DOHH2 (cell line): ENCODE results near the gene GRID1.

ENCODE experiments used
- H3F3A ChIP-seq: fragments of 200-600 bp; sonication (generic), shearing (Covaris generic); 2 replicates; pipeline ENCODE4 v1.6.0; 2016; ENCODE audit warnings: antibody characterized with exemption, mild to moderate bottlenecking; ENCODE audit not compliant: control insufficient read depth, insufficient read depth
- H3K27ac ChIP-seq: fragments of 200-600 bp; sonication (generic); 2 replicates; pipeline ENCODE4 v1.5.1; 2014; ENCODE audit warnings: low read depth, mild to moderate bottlenecking, low read length, moderate library complexity
- H3K27me3 ChIP-seq: fragments of 200-600 bp; sonication (generic); 2 replicates; pipeline ENCODE4 v1.6.1; 2014; ENCODE audit warnings: mild to moderate bottlenecking, low read length, mixed read lengths; ENCODE audit not compliant: control insufficient read depth
- H3K36me3 ChIP-seq: fragments of 200-600 bp; sonication (generic); 2 replicates; pipeline ENCODE4 v1.6.1; 2014; ENCODE audit warnings: mild to moderate bottlenecking, low read length, moderate library complexity, mixed read lengths; ENCODE audit not compliant: control insufficient read depth
- H3K4me1 ChIP-seq: fragments of 200-600 bp; sonication (generic); 2 replicates; pipeline ENCODE4 v1.6.1; 2014; ENCODE audit warnings: mild to moderate bottlenecking, low read length, mixed read lengths; ENCODE audit not compliant: control insufficient read depth
- H3K4me2 ChIP-seq: fragments of 200-600 bp; sonication (generic); 2 replicates; pipeline ENCODE4 v1.6.0; 2014; ENCODE audit warnings: mild to moderate bottlenecking, low read length, moderate library complexity
- H3K4me3 ChIP-seq: fragments of 200-600 bp; sonication (generic); 2 replicates; pipeline ENCODE4 v1.5.1; 2014; ENCODE audit warnings: mild to moderate bottlenecking, low read length, mixed read lengths
- H3K79me2 ChIP-seq: fragments of 200-600 bp; sonication (generic); 2 replicates; pipeline ENCODE4 v1.6.1; 2014; ENCODE audit warnings: mild to moderate bottlenecking, low read length, mixed read lengths; ENCODE audit not compliant: control insufficient read depth
- H3K9me2 ChIP-seq: fragments of 200-600 bp; sonication (generic); replicated peaks from 2 replicates; pipeline ENCODE4 v1.6.1; 2014; ENCODE audit warnings: mild to moderate bottlenecking, low read length, mixed read lengths; ENCODE audit not compliant: control insufficient read depth
- H3K9me3 ChIP-seq: fragments of 200-600 bp; sonication (generic); 2 replicates; pipeline ENCODE4 v1.6.1; 2014; ENCODE audit warnings: antibody characterized with exemption, low read length, mixed read lengths; ENCODE audit not compliant: control insufficient read depth, insufficient read depth
- H4K20me1 ChIP-seq: fragments of 200-600 bp; sonication (generic); 2 replicates; pipeline ENCODE4 v1.6.0; 2014; ENCODE audit warnings: low read depth, mild to moderate bottlenecking, antibody characterized with exemption, low read length, moderate library complexity; ENCODE audit not compliant: control insufficient read depth, insufficient read depth
- EZH2phosphoT487 ChIP-seq: fragments of 200-600 bp; sonication (generic); IDR thresholded peaks from 2 replicates; pipeline ENCODE4 v1.6.1; 2017; ENCODE audit warnings: borderline replicate concordance, mild to moderate bottlenecking, antibody characterized with exemption, low read length, moderate library complexity, mixed read lengths
- TF ChIP-seq, protein P1 (sequence below): fragments of 200-600 bp; sonication (generic); IDR thresholded peaks from one replicate; pipeline ENCODE4 v1.5.1; 2014; ENCODE audit warnings: antibody characterized with exemption, mild to moderate bottlenecking, low read depth, low read length; ENCODE audit not compliant: poor library complexity, severe bottlenecking

Gene GRID1

DNA sequence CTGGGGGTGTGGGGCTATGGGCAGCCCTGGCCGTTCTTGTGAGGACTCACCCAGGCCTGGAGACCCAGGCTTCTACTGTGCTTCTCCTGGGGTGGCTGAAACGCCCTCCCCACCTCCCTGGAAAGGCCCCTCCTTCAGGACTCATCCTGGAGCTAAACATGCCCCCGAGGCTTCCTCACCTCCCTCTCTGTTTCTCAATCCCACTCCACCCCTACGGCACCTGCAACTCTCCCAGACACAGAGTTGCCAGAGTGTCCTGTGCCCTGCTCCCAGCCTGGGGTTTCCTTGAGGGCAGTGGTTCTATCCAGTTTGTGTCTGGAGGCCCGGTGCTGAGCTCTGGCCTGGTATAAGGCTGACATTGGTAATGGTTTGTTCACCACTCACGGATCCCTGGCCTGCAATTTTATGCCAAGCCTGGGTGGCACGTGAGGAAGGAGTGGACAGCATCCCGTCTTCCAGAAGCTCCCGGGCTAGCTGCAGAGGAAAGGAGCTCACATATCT is 68.0 kb downstream of the GRID1 start:
- H3K27ac ChIP-seq, result no peak overlapping the region
- no peak overlapping the region for H3K4me2 ChIP-seq
- H3K79me2 ChIP-seq, result no peaks in the 10 kb centered on the region
- no peaks in the 10 kb centered on the region for H3K36me3 ChIP-seq
- no peaks in the 10 kb centered on the region for H3K4me1 ChIP-seq
- H4K20me1 ChIP-seq, result no peaks in the 10 kb centered on the region
- no peaks in the 10 kb centered on the region for H3K9me2 ChIP-seq
- TF ChIP-seq EZH2phosphoT487, result no peak
- TF ChIP-seq, protein P1, sequence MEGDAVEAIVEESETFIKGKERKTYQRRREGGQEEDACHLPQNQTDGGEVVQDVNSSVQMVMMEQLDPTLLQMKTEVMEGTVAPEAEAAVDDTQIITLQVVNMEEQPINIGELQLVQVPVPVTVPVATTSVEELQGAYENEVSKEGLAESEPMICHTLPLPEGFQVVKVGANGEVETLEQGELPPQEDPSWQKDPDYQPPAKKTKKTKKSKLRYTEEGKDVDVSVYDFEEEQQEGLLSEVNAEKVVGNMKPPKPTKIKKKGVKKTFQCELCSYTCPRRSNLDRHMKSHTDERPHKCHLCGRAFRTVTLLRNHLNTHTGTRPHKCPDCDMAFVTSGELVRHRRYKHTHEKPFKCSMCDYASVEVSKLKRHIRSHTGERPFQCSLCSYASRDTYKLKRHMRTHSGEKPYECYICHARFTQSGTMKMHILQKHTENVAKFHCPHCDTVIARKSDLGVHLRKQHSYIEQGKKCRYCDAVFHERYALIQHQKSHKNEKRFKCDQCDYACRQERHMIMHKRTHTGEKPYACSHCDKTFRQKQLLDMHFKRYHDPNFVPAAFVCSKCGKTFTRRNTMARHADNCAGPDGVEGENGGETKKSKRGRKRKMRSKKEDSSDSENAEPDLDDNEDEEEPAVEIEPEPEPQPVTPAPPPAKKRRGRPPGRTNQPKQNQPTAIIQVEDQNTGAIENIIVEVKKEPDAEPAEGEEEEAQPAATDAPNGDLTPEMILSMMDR, result no peak
- H3K4me3 ChIP-seq, result no peak overlapping the region
- no peaks in the 10 kb centered on the region for H3F3A ChIP-seq
- H3K9me3 ChIP-seq, result no peaks in the 10 kb centered on the region
- peaks cover 5% of the 10 kb centered on the region; the same call in 1 of the 2 replicates for H3K27me3 ChIP-seq

DNA sequence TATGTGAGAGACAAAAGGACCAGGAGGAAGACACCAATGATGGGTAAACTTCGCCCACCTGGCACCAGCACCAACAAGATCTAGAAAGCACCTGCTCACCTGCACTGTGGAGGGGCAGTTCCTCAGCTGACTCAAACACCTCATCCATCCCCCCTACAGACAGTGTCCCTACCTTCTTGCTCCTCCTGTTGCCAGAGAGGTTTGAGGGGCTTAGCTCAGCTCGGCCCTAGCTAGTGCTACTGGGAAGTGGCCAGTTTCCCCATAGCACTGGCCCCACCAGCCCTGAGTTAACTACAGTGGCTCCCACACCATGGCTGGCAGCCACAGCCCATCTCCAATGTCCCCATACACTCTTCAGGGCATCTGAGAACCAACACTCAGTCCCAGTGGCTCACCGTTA is 70.8 kb downstream of the GRID1 start:
- Histone ChIP-seq H3K27ac (no peak overlapping the region), H3K4me1 (no peaks in the 10 kb centered on the region), H3K4me3 (no peak overlapping the region), H4K20me1 (no peaks in the 10 kb centered on the region), H3F3A (no peaks in the 10 kb centered on the region), H3K9me2 (no peaks in the 10 kb centered on the region), H3K4me2 (no peak overlapping the region), H3K27me3 (no peaks in the 10 kb centered on the region), H3K36me3 (no peaks in the 10 kb centered on the region), H3K79me2 (no peaks in the 10 kb centered on the region), H3K9me3 (no peaks in the 10 kb centered on the region)
- no peak for TF ChIP-seq EZH2phosphoT487
- TF ChIP-seq, protein P1, result no peak

DNA sequence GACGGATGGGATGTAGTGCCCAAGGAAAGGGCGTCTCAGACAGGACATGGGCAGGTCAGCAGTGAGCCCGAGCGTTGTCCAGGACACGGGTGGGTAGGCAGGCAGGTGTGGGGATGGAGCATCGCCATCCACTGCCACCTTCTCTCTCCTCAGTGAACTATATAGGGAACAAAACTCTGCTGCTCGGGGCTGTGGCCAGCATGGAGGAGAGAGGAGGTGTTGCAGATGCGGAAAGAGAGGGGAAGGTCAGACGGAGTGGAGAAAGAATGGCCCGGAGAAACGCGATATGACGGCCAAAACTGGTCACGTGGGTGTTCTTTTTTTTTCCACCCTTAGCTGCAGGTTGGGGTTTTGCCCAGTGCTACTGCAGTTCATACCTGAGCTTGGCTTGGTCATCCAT is 71.2 kb downstream of the GRID1 start:
- Histone ChIP-seq H3K27ac (no peak overlapping the region), H3K9me2 (no peaks in the 10 kb centered on the region), H4K20me1 (no peaks in the 10 kb centered on the region), H3K4me1 (no peaks in the 10 kb centered on the region), H3K4me2 (no peak overlapping the region), H3K9me3 (no peaks in the 10 kb centered on the region), H3F3A (no peaks in the 10 kb centered on the region), H3K27me3 (no peaks in the 10 kb centered on the region), H3K4me3 (no peak overlapping the region), H3K36me3 (no peaks in the 10 kb centered on the region), H3K79me2 (no peaks in the 10 kb centered on the region)
- TF ChIP-seq, protein P1, result no peak
- no peak for TF ChIP-seq EZH2phosphoT487
